Transverse colon (tissue), 4 donors: ENCODE results near the gene MGAT3. TPM values are rescaled to one million over a fixed set of nuclear protein-coding genes. Genes with fewer than 3 reads are reported as not detected.

Experiments
- DNase-seq: peaks from one replicate; pipeline ENCODE4 v3.0.0-alpha.2; 2019
- H3K27ac ChIP-seq, 4 donors: fragments of 200-600 bp; sonication (generic); 2 replicates each; pipeline ENCODE4 v1.5.1; 2016 to 2018; ENCODE audit warnings: inconsistent platforms in 4 of 4
- H3K27me3 ChIP-seq: fragments of 200-600 bp; sonication (generic); 2 replicates; pipeline ENCODE4 v1.5.1; 2017; ENCODE audit warnings: inconsistent platforms
- H3K36me3 ChIP-seq, 4 donors: fragments of 200-600 bp; sonication (generic); 2 replicates each; pipeline ENCODE4 v1.5.1; 2017 to 2019; ENCODE audit warnings: inconsistent platforms in 4 of 4
- H3K4me1 ChIP-seq, 4 donors: fragments of 200-600 bp; sonication (generic); 2 replicates each; pipeline ENCODE4 v1.5.1; 2017 to 2020; ENCODE audit warnings: inconsistent platforms in 4 of 4
- H3K4me3 ChIP-seq, 4 donors: fragments of 200-600 bp; sonication (generic); 1 replicate in 1 of 4; 2 replicates in 3 of 4; pipeline versions ENCODE4 v1.5.1 to v1.6.1; 2017 to 2019; ENCODE audit warnings: inconsistent platforms in 4 of 4
- H3K9me3 ChIP-seq, 2 donors: fragments of 200-600 bp; sonication (generic); 2 replicates each; pipeline ENCODE4 v1.5.1; 2017 to 2019; ENCODE audit warnings: inconsistent platforms in 2 of 2
- CTCF ChIP-seq, 5 experiments: fragments of 200-600 bp in 3 of 5; fragments of 450-650 bp in 2 of 5; sonication (generic) in 3 of 5; IDR thresholded peaks; 1 replicate in 2 of 5; 2 replicates in 3 of 5; pipeline ENCODE4 v1.5.1; 2016 to 2017; ENCODE audit warnings: antibody characterized with exemption in 5 of 5, inconsistent platforms in 3 of 5, mild to moderate bottlenecking in 2 of 5, moderate library complexity in 1 of 5
- EP300 ChIP-seq: sonication (generic); formaldehyde crosslinking; IDR thresholded peaks from one replicate; pipeline ENCODE4 v1.6.1; 2017; ENCODE audit warnings: antibody characterized with exemption, low read depth
- POLR2A ChIP-seq: fragments of 450-650 bp; IDR thresholded peaks from one replicate; pipeline ENCODE4 v1.6.1; 2016; ENCODE audit warnings: antibody characterized with exemption, mild to moderate bottlenecking, moderate library complexity
- POLR2AphosphoS5 ChIP-seq, 3 donors: sonication (generic); formaldehyde crosslinking; IDR thresholded peaks; one replicate each; pipeline ENCODE4 v1.6.1; 2016; ENCODE audit warnings: antibody characterized with exemption in 3 of 3
- WGBS, 2 donors: methylation state at CpG; one replicate each; pipeline ENCODE4 v1.1.5; 2018; ENCODE audit warnings: low coverage in 1 of 2; 5-methylcytosine and 5-hydroxymethylcytosine counted together
- in situ Hi-C, 4 donors: fragments of 200-750 bp; cut with MboI; loops; one replicate each; pipeline versions ENCODE4 v1.15.0 to v1.15.1; 2017; ENCODE audit warnings: low sequenced_read_pairs in 3 of 4, low pct_ligation_motif_present in 1 of 4, low pct_unique_long_range_greater_than_20kb in 1 of 4
- intact Hi-C: fragments of 100-400 bp; cut with DNase I; formaldehyde crosslinking; loops from one replicate; pipeline ENCODE4 v1.15.1; 2023; ENCODE audit warnings: low total_unique reads
- total RNA-seq, 4 donors: library from RNA; depleted of rRNA; stranded (reverse); fragments of >200 nt; gene quantifications; one replicate each; pipeline ENCODE4 v1.1.0, GENCODE V29; 2016

MGAT3 gene
- total RNA-seq, 4 donors from 2014 or later = 1.2 to 10.1 (median 5.2) TPM

DNA sequence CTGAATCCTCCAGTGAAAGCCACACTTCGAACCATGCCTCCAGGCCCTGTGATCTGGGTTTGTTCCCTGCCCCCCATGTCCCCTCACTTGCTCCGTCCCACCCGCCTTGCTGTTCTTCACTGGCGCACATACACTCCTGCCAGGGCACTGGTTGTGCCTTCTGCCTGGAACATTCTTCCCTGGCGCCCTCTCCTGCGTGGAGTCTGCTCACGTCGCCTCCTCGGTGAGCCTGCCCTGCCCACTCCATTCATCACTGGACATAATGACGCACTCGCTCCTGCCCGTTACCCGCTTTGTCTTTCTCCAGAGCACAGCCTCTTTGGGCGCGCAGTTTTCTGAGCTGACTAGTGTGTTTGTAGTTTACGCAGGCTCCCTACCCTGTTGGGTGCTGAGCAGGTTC lies 24.2 kb downstream of the MGAT3 start:
- no peaks in the 10 kb centered on the region for H3K4me1 ChIP-seq
- no peak overlapping the region for H3K27ac ChIP-seq
- TF ChIP-seq EP300 (no peak), POLR2A (no peak), POLR2AphosphoS5 (IDR thresholded peaks at IDR 0.05) (no peak), CTCF (IDR thresholded peaks at IDR 0.05) (no peak)
- intact Hi-C loops (no loop called here), in situ Hi-C loops (no loop called here)
- WGBS, 2 donors = 91 to 92% methylated on average over 7 to 16 of the region's 16 CpGs
- H3K4me3 ChIP-seq = no peak overlapping the region
- no peaks in the 10 kb centered on the region for H3K9me3 ChIP-seq
- H3K36me3 ChIP-seq = no peaks in the 10 kb centered on the region
- DNase-seq = no peak
- no peaks in the 10 kb centered on the region for H3K27me3 ChIP-seq

DNA sequence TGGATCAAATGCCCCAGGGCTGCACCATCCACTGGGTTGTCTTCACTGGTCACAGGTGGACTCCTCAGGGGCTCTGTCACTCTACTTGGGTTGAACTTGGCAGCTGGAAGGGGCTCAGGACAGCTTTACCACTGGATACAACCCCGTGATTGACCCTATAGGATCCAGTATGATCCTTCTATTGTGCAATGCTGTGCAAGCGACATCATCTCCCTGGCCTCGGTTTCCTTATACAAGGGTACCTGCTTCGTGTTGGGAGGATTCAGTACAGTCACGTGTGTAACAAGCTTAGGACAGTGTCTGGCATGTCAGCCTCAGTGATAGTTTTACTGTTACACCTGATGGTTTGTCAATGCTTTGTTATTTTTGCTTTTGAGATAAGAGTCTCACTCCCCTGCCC lies 24.8 kb downstream of the MGAT3 start:
- DNase-seq = no peak
- Histone ChIP-seq H3K36me3 (no peaks in the 10 kb centered on the region), H3K27me3 (no peaks in the 10 kb centered on the region), H3K4me1 (no peaks in the 10 kb centered on the region), H3K27ac (no peak overlapping the region), H3K9me3 (no peaks in the 10 kb centered on the region), H3K4me3 (no peak overlapping the region)
- intact Hi-C loops = no loop called here
- no peak for TF ChIP-seq POLR2AphosphoS5 (IDR thresholded peaks at IDR 0.05)
- TF ChIP-seq POLR2A = no peak
- TF ChIP-seq EP300 = no peak
- TF ChIP-seq CTCF (IDR thresholded peaks at IDR 0.05) = no peak
- in situ Hi-C loops = no loop called here
- WGBS, 2 donors = 95% methylated on average over 5 of the region's 5 CpGs; no CpG with 5 or more reads in 1 of the 2 donors

GRCh38 chr22:39482768-39483167 lies 26.0 kb downstream of the MGAT3 start:
- intact Hi-C loops (no loop called here), in situ Hi-C loops (no loop called here)
- Histone ChIP-seq H3K4me1 (no peaks in the 10 kb centered on the region), H3K9me3 (no peaks in the 10 kb centered on the region), H3K36me3 (no peaks in the 10 kb centered on the region), H3K4me3 (no peak overlapping the region), H3K27me3 (no peaks in the 10 kb centered on the region), H3K27ac (no peak overlapping the region)
- WGBS, 2 donors = no CpG with 5 or more reads among the region's 3 CpGs
- no peak for DNase-seq
- TF ChIP-seq POLR2AphosphoS5 (IDR thresholded peaks at IDR 0.05) = no peak
- no peak for TF ChIP-seq POLR2A
- TF ChIP-seq CTCF (IDR thresholded peaks at IDR 0.05) = no peak
- TF ChIP-seq EP300 = no peak

GRCh38 chr22:39486951-39487825 lies 30.4 kb downstream of the MGAT3 start:
- intact Hi-C loops = no loop called here
- TF ChIP-seq POLR2A = no peak
- TF ChIP-seq EP300 = no peak
- TF ChIP-seq POLR2AphosphoS5 (IDR thresholded peaks at IDR 0.05) = no peak
- TF ChIP-seq CTCF (IDR thresholded peaks at IDR 0.05) = no peak
- no peak overlapping the region for H3K27ac ChIP-seq
- H3K4me3 ChIP-seq = no peak overlapping the region
- H3K4me1 ChIP-seq = peaks cover 0 to 11% (median 3%) of the 10 kb centered on the region in 4 donors
- no peaks in the 10 kb centered on the region for H3K9me3 ChIP-seq
- no peak for DNase-seq
- H3K27me3 ChIP-seq = no peaks in the 10 kb centered on the region
- in situ Hi-C loops = no loop called here
- H3K36me3 ChIP-seq = no peaks in the 10 kb centered on the region
- 83% methylated on average over 44 of the region's 45 CpGs; no CpG with 5 or more reads in 1 of the 2 donors for WGBS, 2 donors
